C4-2B (cell line): ENCODE measurements around the gene BSN.

Source experiments
- CTCF ChIP-seq: fragments of 450-650 bp; conservative IDR thresholded peaks from 2 replicates; pipeline ENCODE4 v1.5.1; 2017; ENCODE audit warnings: mild to moderate bottlenecking
- ZFX ChIP-seq: fragments of 450-650 bp; IDR thresholded peaks from 2 replicates; pipeline ENCODE4 v1.6.1; 2017

DNA sequence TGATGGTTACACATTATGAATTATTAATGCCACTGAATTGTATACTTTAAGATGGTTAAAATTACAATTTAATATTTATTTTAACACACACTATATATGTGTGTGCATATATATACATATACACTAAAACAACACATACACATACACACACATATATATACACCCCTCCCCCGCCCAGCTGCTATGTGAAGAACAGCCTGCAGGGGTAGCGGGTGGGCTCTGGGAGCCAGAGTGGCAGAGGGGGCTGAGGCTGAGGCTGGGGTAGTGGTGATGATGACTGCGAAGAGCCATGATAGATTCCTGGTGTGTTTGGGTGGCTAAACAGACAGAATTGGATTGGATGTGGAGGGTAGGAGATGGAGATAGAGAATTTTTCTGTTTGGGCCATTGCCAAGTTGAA is 80.5 kb downstream of the BSN start:
- TF ChIP-seq CTCF, result no peak
- TF ChIP-seq ZFX, result no peak
